NCI-H146 (cell line): ENCODE results near the gene ARHGEF11.

Experiments
- DNase-seq: peaks from one replicate; lab custom pipeline; 2025; lab: John Stamatoyannopoulos, UW

The ARHGEF11 gene

GRCh38 chr1:156951371-156951770 lies 94.2 kb downstream of the ARHGEF11 start:
- DNase-seq = no peak

- DNase-seq = peak; percentile 45
Measured at GRCh38 chr1:156949127-156949526, 96.4 kb downstream of the ARHGEF11 start.

GRCh38 chr1:156948708-156949107 lies 96.8 kb downstream of the ARHGEF11 start:
- DNase-seq = no peak

- DNase-seq = no peak
Measured at GRCh38 chr1:156947818-156948525, 97.6 kb downstream of the ARHGEF11 start.

- DNase-seq = no peak
Measured at GRCh38 chr1:156947127-156947526, 98.4 kb downstream of the ARHGEF11 start.

GRCh38 chr1:156945881-156946661 lies 99.5 kb downstream of the ARHGEF11 start:
- no peak for DNase-seq

GRCh38 chr1:156944848-156945247 lies 100.7 kb downstream of the ARHGEF11 start:
- no peak for DNase-seq

GRCh38 chr1:156944268-156944667 lies 101.3 kb downstream of the ARHGEF11 start:
- no peak for DNase-seq

- DNase-seq = no peak
Measured at GRCh38 chr1:156943756-156944155, 101.8 kb downstream of the ARHGEF11 start.

- no peak for DNase-seq
Measured at GRCh38 chr1:156942576-156942975, 103.0 kb downstream of the ARHGEF11 start.

- no peak for DNase-seq
Measured at GRCh38 chr1:156942176-156942575, 103.4 kb downstream of the ARHGEF11 start.

GRCh38 chr1:156941675-156942074 lies 103.9 kb downstream of the ARHGEF11 start:
- DNase-seq = no peak

- no peak for DNase-seq
Measured at GRCh38 chr1:156939786-156940334, 105.7 kb downstream of the ARHGEF11 start.

- no peak for DNase-seq
Measured at GRCh38 chr1:156938813-156939212, 106.7 kb downstream of the ARHGEF11 start.

GRCh38 chr1:156937883-156938282 lies 107.7 kb downstream of the ARHGEF11 start:
- no peak for DNase-seq

- no peak for DNase-seq
Measured at GRCh38 chr1:156936721-156937220, 108.8 kb downstream of the ARHGEF11 start.

- DNase-seq = no peak
Measured at GRCh38 chr1:156936191-156936590, 109.4 kb downstream of the ARHGEF11 start.

- no peak for DNase-seq
Measured at GRCh38 chr1:156935505-156936128, 109.9 kb downstream of the ARHGEF11 start.

GRCh38 chr1:156933136-156933535 lies 112.4 kb downstream of the ARHGEF11 start:
- DNase-seq = no peak

- no peak for DNase-seq
Measured at GRCh38 chr1:156931974-156932710, 113.4 kb downstream of the ARHGEF11 start.

- DNase-seq = no peak
Measured at GRCh38 chr1:156931211-156931952, 114.2 kb downstream of the ARHGEF11 start.
